ENCODE measurements around the gene RNF31. TPM values are rescaled to one million over a fixed set of nuclear protein-coding genes. Genes with fewer than 3 reads are reported as not detected.

Gene RNF31
- polyA plus RNA-seq, 1 of the 3 experiments (the other 2 are of a cell fraction) = 19.2 TPM

DNA sequence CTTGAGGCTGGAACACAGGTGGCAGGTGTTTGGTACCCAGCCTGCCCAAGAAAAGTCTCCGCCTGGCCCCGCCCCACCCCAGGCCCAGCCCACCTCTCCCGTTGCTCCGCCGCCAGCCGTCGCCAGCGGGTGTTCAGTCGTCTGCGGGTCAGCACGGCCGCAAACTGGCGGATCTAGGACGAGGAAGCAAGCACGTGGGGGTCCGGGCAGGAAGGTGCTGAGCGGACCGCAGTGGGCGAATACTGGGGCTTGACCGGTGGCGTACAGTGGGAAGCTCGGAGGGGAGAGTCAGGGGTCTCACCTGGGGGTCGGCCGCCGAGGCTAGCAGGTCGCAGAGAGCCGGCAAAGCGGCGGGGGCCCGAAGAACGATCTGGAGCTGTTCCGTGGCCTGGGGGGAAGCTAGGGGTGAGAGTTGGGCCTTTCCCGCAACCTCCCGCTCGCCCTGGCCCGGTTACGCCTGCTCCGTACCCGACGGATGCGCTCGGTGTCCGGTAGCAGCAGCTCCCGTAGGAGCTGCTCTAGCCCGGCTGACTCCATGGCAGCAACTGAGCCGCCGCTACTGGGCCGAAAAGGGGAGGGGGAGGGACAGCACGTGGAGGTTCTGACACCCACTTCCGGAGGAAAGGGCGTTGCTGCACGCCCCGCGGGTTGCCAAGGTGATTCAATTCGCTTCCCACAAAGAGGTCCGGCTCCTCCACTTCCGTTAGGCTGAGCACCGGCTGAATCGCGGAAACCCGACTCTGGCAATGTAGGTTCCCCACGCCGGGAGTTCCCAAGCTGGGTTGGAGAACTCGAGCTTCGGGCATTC lies 41.2 kb downstream of the RNF31 start, which contains the start of gene IPO4 (continued):
- no peak for TF ChIP-seq GATA2 (CRISPR knock-in tag; IDR thresholded peaks at IDR 0.05)
- TF ChIP-seq RXRA (IDR thresholded peaks at IDR 0.05; ENCODE audit: borderline replicate concordance, low read depth) = no peak
- no peak for TF ChIP-seq FOXJ3 (CRISPR knock-in tag; IDR thresholded peaks at IDR 0.05)
- TF ChIP-seq SMC3 (IDR thresholded peaks at IDR 0.05; ENCODE audit: low read depth, low read length) = no peak
- TF ChIP-seq, protein P1, sequence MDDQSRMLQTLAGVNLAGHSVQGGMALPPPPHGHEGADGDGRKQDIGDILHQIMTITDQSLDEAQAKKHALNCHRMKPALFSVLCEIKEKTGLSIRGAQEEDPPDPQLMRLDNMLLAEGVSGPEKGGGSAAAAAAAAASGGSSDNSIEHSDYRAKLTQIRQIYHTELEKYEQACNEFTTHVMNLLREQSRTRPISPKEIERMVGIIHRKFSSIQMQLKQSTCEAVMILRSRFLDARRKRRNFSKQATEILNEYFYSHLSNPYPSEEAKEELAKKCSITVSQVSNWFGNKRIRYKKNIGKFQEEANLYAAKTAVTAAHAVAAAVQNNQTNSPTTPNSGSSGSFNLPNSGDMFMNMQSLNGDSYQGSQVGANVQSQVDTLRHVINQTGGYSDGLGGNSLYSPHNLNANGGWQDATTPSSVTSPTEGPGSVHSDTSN (IDR thresholded peaks at IDR 0.05) = peak; percentile 67
- TF ChIP-seq, protein P2, sequence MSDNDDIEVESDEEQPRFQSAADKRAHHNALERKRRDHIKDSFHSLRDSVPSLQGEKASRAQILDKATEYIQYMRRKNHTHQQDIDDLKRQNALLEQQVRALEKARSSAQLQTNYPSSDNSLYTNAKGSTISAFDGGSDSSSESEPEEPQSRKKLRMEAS (IDR thresholded peaks at IDR 0.05; ENCODE audit: low read depth) = peak; percentile 100
- TF ChIP-seq TCF12 (IDR thresholded peaks at IDR 0.05) = peak; percentile 36; the same call in 1 of the 2 replicates
- no peak for TF ChIP-seq RAD21 (IDR thresholded peaks at IDR 0.05; ENCODE audit: low read length)
- TF ChIP-seq CHD2 (IDR thresholded peaks at IDR 0.05; ENCODE audit: low read length, partially characterized antibody) = peak; percentile 96
- peak; percentile 44; the same call in 1 of the 2 replicates for TF ChIP-seq RCOR1 (IDR thresholded peaks at IDR 0.05; ENCODE audit: low read length)
- TF ChIP-seq, protein P3, sequence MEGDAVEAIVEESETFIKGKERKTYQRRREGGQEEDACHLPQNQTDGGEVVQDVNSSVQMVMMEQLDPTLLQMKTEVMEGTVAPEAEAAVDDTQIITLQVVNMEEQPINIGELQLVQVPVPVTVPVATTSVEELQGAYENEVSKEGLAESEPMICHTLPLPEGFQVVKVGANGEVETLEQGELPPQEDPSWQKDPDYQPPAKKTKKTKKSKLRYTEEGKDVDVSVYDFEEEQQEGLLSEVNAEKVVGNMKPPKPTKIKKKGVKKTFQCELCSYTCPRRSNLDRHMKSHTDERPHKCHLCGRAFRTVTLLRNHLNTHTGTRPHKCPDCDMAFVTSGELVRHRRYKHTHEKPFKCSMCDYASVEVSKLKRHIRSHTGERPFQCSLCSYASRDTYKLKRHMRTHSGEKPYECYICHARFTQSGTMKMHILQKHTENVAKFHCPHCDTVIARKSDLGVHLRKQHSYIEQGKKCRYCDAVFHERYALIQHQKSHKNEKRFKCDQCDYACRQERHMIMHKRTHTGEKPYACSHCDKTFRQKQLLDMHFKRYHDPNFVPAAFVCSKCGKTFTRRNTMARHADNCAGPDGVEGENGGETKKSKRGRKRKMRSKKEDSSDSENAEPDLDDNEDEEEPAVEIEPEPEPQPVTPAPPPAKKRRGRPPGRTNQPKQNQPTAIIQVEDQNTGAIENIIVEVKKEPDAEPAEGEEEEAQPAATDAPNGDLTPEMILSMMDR (IDR thresholded peaks at IDR 0.05) = no peak
- TF ChIP-seq, protein P4, sequence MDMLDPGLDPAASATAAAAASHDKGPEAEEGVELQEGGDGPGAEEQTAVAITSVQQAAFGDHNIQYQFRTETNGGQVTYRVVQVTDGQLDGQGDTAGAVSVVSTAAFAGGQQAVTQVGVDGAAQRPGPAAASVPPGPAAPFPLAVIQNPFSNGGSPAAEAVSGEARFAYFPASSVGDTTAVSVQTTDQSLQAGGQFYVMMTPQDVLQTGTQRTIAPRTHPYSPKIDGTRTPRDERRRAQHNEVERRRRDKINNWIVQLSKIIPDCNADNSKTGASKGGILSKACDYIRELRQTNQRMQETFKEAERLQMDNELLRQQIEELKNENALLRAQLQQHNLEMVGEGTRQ (IDR thresholded peaks at IDR 0.05; ENCODE audit: borderline replicate concordance, low read depth, low read length) = peak; percentile 52; the same call in 1 of the 2 replicates
- TF ChIP-seq FOXM1 (IDR thresholded peaks at IDR 0.05; ENCODE audit: low read depth) = no peak
- TF ChIP-seq JUND (IDR thresholded peaks at IDR 0.05) = peak; percentile 21; the same call in 1 of the 2 replicates
- TF ChIP-seq ELF1 (IDR thresholded peaks at IDR 0.05) = peak; percentile 82
- no peak for TF ChIP-seq NRF1 (IDR thresholded peaks at IDR 0.05; ENCODE audit: low read depth, low read length)
- TF ChIP-seq RFX5 (IDR thresholded peaks at IDR 0.05; ENCODE audit: low read length) = no peak; the same call in 1 of the 2 replicates
- no peak for TF ChIP-seq EZH2phosphoT487 (IDR thresholded peaks at IDR 0.05; ENCODE audit: borderline replicate concordance, low read depth)
- peak; percentile 4 to 31; a peak in 1 of 4 replicates for TF ChIP-seq EP300 (IDR thresholded peaks at IDR 0.05; ENCODE audit: borderline replicate concordance in 1 of 2, low read depth in 1 of 2, low read length in 1 of 2)
- peak; percentile 89 for TF ChIP-seq POLR2AphosphoS5 (IDR thresholded peaks at IDR 0.05; ENCODE audit: low read depth, low read length)
- peak; percentile 37; the same call in 1 of the 2 replicates for TF ChIP-seq NFIC (IDR thresholded peaks at IDR 0.05; ENCODE audit: borderline replicate concordance)
- peak; percentile 100 for TF ChIP-seq MXI1 (IDR thresholded peaks at IDR 0.05; ENCODE audit: low read depth, low read length)
- TF ChIP-seq, protein P5, sequence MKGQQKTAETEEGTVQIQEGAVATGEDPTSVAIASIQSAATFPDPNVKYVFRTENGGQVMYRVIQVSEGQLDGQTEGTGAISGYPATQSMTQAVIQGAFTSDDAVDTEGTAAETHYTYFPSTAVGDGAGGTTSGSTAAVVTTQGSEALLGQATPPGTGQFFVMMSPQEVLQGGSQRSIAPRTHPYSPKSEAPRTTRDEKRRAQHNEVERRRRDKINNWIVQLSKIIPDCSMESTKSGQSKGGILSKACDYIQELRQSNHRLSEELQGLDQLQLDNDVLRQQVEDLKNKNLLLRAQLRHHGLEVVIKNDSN (IDR thresholded peaks at IDR 0.05; ENCODE audit: borderline replicate concordance, low read depth) = peak; percentile 84

All from SK-N-SH (cell line).